Measurements from ENCODE around the gene ITIH4. TPM values are rescaled to one million over a fixed set of nuclear protein-coding genes. Genes with fewer than 3 reads are reported as not detected.

The ITIH4 gene
- total and polyA plus RNA-seq, 5 donors from 2014 or later, result 1.1 to 71.1 (median 2.0) TPM; not detected in 1

DNA sequence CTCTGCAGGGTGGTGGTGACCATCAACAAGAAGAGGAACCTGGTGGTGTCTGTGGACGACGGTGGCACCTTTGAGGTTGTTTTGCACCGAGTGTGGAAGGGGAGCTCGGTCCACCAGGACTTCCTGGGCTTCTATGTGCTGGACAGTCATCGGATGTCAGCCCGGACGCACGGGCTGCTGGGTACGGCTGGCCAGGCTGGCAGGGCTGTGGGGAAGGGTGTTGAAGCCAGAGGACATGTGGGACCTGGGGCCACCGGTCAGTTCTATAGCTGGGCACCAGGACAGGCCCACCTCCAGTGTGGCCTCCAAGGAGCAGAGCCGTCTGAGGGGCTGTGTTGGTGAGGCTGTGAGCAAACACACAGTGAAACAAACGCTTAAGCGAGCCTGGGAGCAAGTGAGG lies 39.7 kb downstream of the ITIH4 start:
- Histone ChIP-seq H3K4me3 (ENCODE audit: low read depth, low read length) (no peak overlapping the region), H3K27me3 (ENCODE audit: control insufficient read depth, insufficient read depth, low read length) (no peaks in the 10 kb centered on the region), H3K27ac (ENCODE audit: insufficient read depth, low read length, poor library complexity, severe bottlenecking) (no peak overlapping the region), H3K4me1 (ENCODE audit: control insufficient read depth, insufficient read depth, low read length, poor library complexity, severe bottlenecking) (no peaks in the 10 kb centered on the region), H3K36me3 (ENCODE audit: control insufficient read depth, insufficient read depth, low read length) (no peaks in the 10 kb centered on the region), H3K9me3 (ENCODE audit: control insufficient read depth in 2 of 2, low read length in 2 of 2) (no peaks in the 10 kb centered on the region)
- Mint-ChIP-seq H3K4me1 (no peaks in the 10 kb centered on the region), H3K36me3 (no peaks in the 10 kb centered on the region), H3K4me3 (no peak overlapping the region), H3K27ac (no peak overlapping the region), H3K27me3 (no peaks in the 10 kb centered on the region), H3K9me3 (no peaks in the 10 kb centered on the region)
- ATAC-seq (ENCODE audit: low read depth in 2 of 2), result no peak
- no peak for DNase-seq

- Mint-ChIP-seq H3K4me3 (no peak overlapping the region), H3K9me3 (no peaks in the 10 kb centered on the region), H3K36me3 (no peaks in the 10 kb centered on the region), H3K27me3 (no peaks in the 10 kb centered on the region), H3K4me1 (no peaks in the 10 kb centered on the region), H3K27ac (no peak overlapping the region)
- no peaks in the 10 kb centered on the region for H3K36me3 ChIP-seq (ENCODE audit: control insufficient read depth, insufficient read depth, low read length)
- H3K4me1 ChIP-seq (ENCODE audit: control insufficient read depth, insufficient read depth, low read length, poor library complexity, severe bottlenecking), result no peaks in the 10 kb centered on the region
- no peak for DNase-seq
- no peak overlapping the region for H3K27ac ChIP-seq (ENCODE audit: insufficient read depth, low read length, poor library complexity, severe bottlenecking)
- H3K27me3 ChIP-seq (ENCODE audit: control insufficient read depth, insufficient read depth, low read length), result no peaks in the 10 kb centered on the region
- H3K4me3 ChIP-seq (ENCODE audit: low read depth, low read length), result no peak overlapping the region
- H3K9me3 ChIP-seq (ENCODE audit: control insufficient read depth in 2 of 2, low read length in 2 of 2), result no peaks in the 10 kb centered on the region
- no peak for ATAC-seq (ENCODE audit: low read depth in 2 of 2)
Measured at GRCh38 chr3:52790337-52790736, 40.1 kb downstream of the ITIH4 start.

- H3K4me3 ChIP-seq (ENCODE audit: low read depth, low read length), result no peak overlapping the region
- H3K4me1 Mint-ChIP-seq, result no peaks in the 10 kb centered on the region
- ATAC-seq (ENCODE audit: low read depth in 2 of 2), result no peak
- H3K27me3 Mint-ChIP-seq, result no peaks in the 10 kb centered on the region
- H3K4me1 ChIP-seq (ENCODE audit: control insufficient read depth, insufficient read depth, low read length, poor library complexity, severe bottlenecking), result no peaks in the 10 kb centered on the region
- H3K36me3 Mint-ChIP-seq, result no peaks in the 10 kb centered on the region
- DNase-seq, result no peak
- no peaks in the 10 kb centered on the region for H3K36me3 ChIP-seq (ENCODE audit: control insufficient read depth, insufficient read depth, low read length)
- no peaks in the 10 kb centered on the region for H3K9me3 ChIP-seq (ENCODE audit: control insufficient read depth in 2 of 2, low read length in 2 of 2)
- H3K27ac ChIP-seq (ENCODE audit: insufficient read depth, low read length, poor library complexity, severe bottlenecking), result no peak overlapping the region
- no peaks in the 10 kb centered on the region for H3K27me3 ChIP-seq (ENCODE audit: control insufficient read depth, insufficient read depth, low read length)
- H3K9me3 Mint-ChIP-seq, result no peaks in the 10 kb centered on the region
- no peak overlapping the region for H3K4me3 Mint-ChIP-seq
- H3K27ac Mint-ChIP-seq, result no peak overlapping the region
Measured at GRCh38 chr3:52789746-52790040, 40.8 kb downstream of the ITIH4 start.

DNA sequence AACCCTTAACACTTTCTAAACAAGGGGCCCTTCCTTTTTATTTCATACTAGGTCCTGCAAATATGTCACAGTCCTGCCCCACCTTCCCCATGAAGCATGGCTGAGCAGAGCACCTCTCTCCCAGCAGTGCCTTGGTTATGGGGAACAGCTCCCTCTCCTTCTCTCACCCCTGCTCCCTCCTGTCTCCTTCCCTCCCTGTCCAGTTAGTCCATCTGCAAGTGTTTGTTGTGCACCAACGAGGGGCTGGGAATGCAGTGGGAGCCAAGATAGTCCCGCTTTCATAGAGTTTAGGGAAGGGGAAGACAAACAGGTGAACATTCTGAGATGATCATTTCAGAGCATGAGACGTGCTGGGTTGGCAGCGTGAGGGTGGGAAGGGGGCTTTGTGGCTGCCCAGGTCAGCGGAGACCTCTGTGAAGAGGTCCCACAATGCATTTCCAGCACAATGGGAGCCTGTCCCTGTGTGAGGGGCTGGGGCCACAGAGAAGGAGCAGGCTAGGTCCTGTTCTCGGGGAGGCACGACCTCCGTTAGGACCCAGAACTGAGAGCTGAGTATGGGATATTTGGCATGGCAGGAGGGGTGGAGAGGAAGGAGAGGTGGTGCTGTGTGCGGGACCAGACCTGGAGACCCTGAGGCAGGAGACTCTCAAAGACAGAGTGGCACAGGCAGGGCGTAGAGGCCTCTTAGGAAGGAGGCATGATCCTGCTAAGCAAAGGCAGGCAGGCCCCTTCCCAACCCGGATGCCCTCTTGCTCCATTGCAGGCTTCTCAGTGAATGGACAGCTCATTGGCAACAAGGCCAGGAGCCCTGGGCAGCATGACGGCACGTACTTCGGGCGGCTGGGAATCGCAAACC lies 41.4 kb downstream of the ITIH4 start:
- no peak overlapping the region for H3K27ac Mint-ChIP-seq
- DNase-seq (no peak), ATAC-seq (ENCODE audit: low read depth in 2 of 2) (no peak)
- H3K27me3 Mint-ChIP-seq, result no peaks in the 10 kb centered on the region
- no peaks in the 10 kb centered on the region for H3K9me3 Mint-ChIP-seq
- H3K27ac ChIP-seq (ENCODE audit: insufficient read depth, low read length, poor library complexity, severe bottlenecking), result no peak overlapping the region
- H3K36me3 ChIP-seq (ENCODE audit: control insufficient read depth, insufficient read depth, low read length), result no peaks in the 10 kb centered on the region
- H3K4me3 Mint-ChIP-seq, result no peak overlapping the region
- H3K4me3 ChIP-seq (ENCODE audit: low read depth, low read length), result no peak overlapping the region
- H3K27me3 ChIP-seq (ENCODE audit: control insufficient read depth, insufficient read depth, low read length), result no peaks in the 10 kb centered on the region
- H3K4me1 Mint-ChIP-seq, result no peaks in the 10 kb centered on the region
- no peaks in the 10 kb centered on the region for H3K36me3 Mint-ChIP-seq
- H3K4me1 ChIP-seq (ENCODE audit: control insufficient read depth, insufficient read depth, low read length, poor library complexity, severe bottlenecking), result no peaks in the 10 kb centered on the region
- no peaks in the 10 kb centered on the region for H3K9me3 ChIP-seq (ENCODE audit: control insufficient read depth in 2 of 2, low read length in 2 of 2)

- H3K9me3 ChIP-seq (ENCODE audit: control insufficient read depth in 2 of 2, low read length in 2 of 2), result no peaks in the 10 kb centered on the region
- Mint-ChIP-seq H3K4me3 (no peak overlapping the region), H3K36me3 (no peaks in the 10 kb centered on the region), H3K27ac (peak overlapping the region in 1 of 3 donors; percentile 17), H3K4me1 (no peaks in the 10 kb centered on the region), H3K27me3 (no peaks in the 10 kb centered on the region), H3K9me3 (no peaks in the 10 kb centered on the region)
- no peak overlapping the region for H3K27ac ChIP-seq (ENCODE audit: insufficient read depth, low read length, poor library complexity, severe bottlenecking)
- ATAC-seq (ENCODE audit: low read depth in 2 of 2) (no peak), DNase-seq (no peak)
- no peaks in the 10 kb centered on the region for H3K4me1 ChIP-seq (ENCODE audit: control insufficient read depth, insufficient read depth, low read length, poor library complexity, severe bottlenecking)
- no peaks in the 10 kb centered on the region for H3K36me3 ChIP-seq (ENCODE audit: control insufficient read depth, insufficient read depth, low read length)
- H3K4me3 ChIP-seq (ENCODE audit: low read depth, low read length), result no peak overlapping the region
- H3K27me3 ChIP-seq (ENCODE audit: control insufficient read depth, insufficient read depth, low read length), result no peaks in the 10 kb centered on the region
Measured at GRCh38 chr3:52787672-52788625, 42.5 kb downstream of the ITIH4 start.

DNA sequence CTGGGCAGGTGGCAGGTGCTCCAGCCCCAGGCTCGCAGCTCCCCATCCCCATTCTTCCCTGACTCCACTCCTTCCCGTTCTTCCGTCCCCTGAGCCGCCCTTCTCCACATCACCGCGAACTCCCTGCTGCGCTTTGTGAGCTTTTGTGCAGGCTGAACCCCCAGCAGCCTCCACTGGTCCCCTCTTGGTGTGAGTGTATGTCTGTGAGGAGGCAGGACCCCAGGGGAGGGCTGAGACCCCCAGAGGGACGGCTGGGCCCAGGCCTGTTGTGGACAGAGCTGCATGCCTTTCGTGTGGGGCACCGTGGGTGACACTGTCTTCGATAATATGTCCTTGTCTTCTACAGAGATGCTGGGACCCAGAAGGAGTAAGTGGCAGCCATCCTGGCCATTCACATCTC lies 43.2 kb downstream of the ITIH4 start:
- H3K4me3 Mint-ChIP-seq, result no peak overlapping the region
- no peak for DNase-seq
- Histone ChIP-seq H3K4me1 (ENCODE audit: control insufficient read depth, insufficient read depth, low read length, poor library complexity, severe bottlenecking) (no peaks in the 10 kb centered on the region), H3K36me3 (ENCODE audit: control insufficient read depth, insufficient read depth, low read length) (no peaks in the 10 kb centered on the region), H3K4me3 (ENCODE audit: low read depth, low read length) (no peak overlapping the region), H3K9me3 (ENCODE audit: control insufficient read depth in 2 of 2, low read length in 2 of 2) (no peaks in the 10 kb centered on the region), H3K27me3 (ENCODE audit: control insufficient read depth, insufficient read depth, low read length) (no peaks in the 10 kb centered on the region), H3K27ac (ENCODE audit: insufficient read depth, low read length, poor library complexity, severe bottlenecking) (no peak overlapping the region)
- H3K27ac Mint-ChIP-seq, result peak overlapping the region in 1 of 3 donors; percentile 46
- no peaks in the 10 kb centered on the region for H3K4me1 Mint-ChIP-seq
- H3K36me3 Mint-ChIP-seq, result no peaks in the 10 kb centered on the region
- no peaks in the 10 kb centered on the region for H3K9me3 Mint-ChIP-seq
- peaks cover 4% of the 10 kb centered on the region for H3K27me3 Mint-ChIP-seq
- no peak for ATAC-seq (ENCODE audit: low read depth in 2 of 2)

- Mint-ChIP-seq H3K36me3 (no peaks in the 10 kb centered on the region), H3K9me3 (no peaks in the 10 kb centered on the region), H3K27ac (peak overlapping the region in 1 of 3 donors; percentile 46), H3K4me3 (no peak overlapping the region), H3K27me3 (peaks cover 5% of the 10 kb centered on the region), H3K4me1 (no peaks in the 10 kb centered on the region)
- no peaks in the 10 kb centered on the region for H3K9me3 ChIP-seq (ENCODE audit: control insufficient read depth in 2 of 2, low read length in 2 of 2)
- DNase-seq (no peak), ATAC-seq (ENCODE audit: low read depth in 2 of 2) (no peak)
- H3K27ac ChIP-seq (ENCODE audit: insufficient read depth, low read length, poor library complexity, severe bottlenecking), result no peak overlapping the region
- peaks cover 4% of the 10 kb centered on the region for H3K27me3 ChIP-seq (ENCODE audit: control insufficient read depth, insufficient read depth, low read length)
- no peak overlapping the region for H3K4me3 ChIP-seq (ENCODE audit: low read depth, low read length)
- no peaks in the 10 kb centered on the region for H3K4me1 ChIP-seq (ENCODE audit: control insufficient read depth, insufficient read depth, low read length, poor library complexity, severe bottlenecking)
- H3K36me3 ChIP-seq (ENCODE audit: control insufficient read depth, insufficient read depth, low read length), result no peaks in the 10 kb centered on the region
Measured at GRCh38 chr3:52786330-52787215, 43.9 kb downstream of the ITIH4 start.
